NCI-H226 (cell line): ENCODE measurements around the gene PODXL2.
A peak's percentile ranks its signal among the peaks of the same experiment; 100 is the strongest.
"Not testable (repeated sequence)": the region's sequence is repeated elsewhere in the genome, so short reads cannot be mapped to it uniquely, and the experiment has no call there.

Source experiments
- DNase-seq: peaks from one replicate; pipeline ENCODE4 v3.0.0-alpha.2; 2015

The PODXL2 gene

DNA sequence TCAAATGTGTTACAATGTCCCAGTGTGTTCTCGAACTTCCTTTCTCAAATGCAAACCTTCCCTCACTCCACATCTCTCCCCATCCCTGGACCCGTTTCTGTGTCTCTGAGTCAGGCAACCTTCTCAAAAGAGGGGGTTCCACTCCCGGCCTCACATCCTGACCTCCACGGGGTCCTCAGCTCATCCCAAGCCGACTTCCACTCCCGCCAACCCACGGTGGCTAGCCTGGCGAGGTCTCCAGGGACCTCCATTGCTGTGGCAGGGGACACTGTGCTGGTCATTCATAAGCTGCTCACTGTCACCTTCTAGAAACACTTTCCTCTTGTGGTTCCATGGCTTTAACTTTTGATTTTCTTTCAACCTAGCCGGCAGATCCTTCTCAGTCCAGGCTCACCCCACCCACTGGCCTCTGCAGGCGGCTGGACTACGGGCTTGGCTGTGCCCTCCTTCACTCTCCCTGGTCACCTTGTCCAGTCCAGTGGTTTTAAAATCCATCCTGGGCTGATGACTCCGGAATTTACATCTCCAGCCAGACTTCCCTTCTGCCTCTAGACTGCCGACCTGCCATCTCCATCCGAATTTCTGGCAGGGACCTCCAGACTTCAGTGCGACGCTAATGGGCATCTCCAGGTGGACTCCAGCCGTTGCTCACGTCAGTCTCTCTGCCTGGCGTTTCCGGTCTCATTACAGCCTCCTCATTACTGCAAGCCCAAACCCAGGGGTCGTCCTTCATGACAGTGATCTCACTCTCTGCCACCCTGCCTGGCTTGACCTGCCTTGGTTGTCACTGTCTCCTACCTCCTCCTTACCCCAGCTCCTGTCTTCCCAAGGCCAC, 63.7 kb downstream of the PODXL2 start:
- no peak for DNase-seq

GRCh38 chr3:127693336-127693843, 64.4 kb downstream of the PODXL2 start:
- no peak for DNase-seq

DNA sequence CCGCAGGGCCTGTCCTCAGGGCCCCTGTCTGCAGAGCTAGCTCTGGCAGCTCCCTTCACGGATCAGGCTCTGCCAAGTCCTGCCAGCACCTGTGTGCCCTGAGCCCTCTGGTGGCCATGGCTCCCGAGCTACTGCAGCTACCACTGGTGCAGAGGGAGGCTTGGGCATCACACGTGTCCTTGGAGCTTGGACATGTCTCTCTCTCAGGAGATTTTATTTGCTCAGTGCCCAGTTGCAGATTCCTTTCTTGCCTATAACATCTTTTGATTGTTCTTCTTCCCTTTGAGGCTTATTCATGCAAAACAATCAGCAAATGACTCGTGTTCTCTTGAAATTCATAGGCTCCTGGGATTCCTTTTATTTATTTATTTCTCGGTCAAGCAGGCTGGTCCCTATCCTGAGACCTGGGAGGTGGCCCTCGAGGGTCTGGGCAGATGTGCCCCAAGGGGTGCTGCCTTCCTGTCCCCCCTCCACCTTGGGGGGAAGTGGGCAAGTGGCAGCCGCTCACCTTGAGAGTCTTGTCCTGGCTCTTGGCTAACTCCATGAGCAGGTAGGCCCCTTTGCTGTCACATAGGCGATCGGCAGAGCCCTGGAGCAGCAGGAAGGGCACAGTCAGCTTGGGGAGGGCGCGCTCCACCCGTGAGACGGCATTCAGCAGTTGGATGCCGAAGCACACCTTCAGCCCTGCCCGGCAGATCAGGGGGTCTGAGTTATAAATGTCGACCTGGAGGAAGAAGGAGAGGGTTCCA, 65.7 kb downstream of the PODXL2 start:
- peak; percentile 28 for DNase-seq

DNA sequence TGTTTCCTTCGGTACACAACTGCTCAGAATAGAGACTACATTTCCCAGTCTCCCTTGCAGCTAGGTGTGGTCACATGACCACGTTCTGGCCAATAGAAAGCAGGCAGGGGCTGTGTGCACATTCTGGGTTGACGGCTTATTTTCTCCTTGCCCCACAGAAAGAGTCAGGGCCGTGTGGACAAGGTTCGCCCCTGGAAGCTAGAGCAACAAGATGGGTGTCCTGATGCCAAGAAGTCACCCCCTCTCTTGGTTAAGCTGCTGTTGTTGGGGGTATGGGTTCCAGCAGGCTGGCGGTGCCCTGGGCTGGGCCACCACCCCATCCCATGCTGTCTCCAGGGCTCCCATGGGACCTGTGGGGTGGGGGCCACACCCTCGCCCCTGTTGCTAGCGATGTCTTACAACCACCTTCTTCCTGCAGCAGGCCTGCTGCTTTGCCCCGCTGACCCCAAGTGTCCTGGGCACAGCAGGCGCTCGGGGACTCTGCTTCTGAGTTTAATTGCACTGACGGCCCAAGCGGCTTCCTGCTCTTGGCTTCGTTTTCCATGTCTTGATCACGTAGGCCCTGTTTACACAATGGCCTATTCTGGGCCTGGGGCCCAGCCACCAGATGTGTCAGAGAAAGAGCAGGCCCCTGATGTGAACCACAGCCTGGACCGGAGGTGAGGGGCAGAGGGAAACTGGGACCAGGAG, 68.7 kb downstream of the PODXL2 start:
- DNase-seq = peak; percentile 68

DNA sequence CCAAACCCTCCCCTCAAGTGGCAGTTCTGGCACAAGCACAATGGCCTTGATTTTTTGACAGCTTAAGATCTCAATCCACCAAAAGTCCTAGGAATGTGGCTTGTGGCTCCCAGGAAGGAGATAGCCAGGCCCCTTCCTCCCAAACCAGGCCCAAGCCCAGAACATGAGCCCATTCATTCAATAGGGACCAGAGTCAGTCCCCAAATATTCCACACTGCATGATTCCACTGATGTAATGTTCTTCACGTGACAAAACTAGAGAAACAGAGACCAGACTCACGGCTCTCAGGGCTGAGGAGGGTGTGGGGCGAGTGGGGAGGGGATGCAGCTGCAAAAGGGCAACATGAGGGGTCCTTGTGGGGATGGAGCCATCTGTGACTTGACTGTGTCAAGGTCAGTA, 69.3 kb downstream of the PODXL2 start:
- no peak for DNase-seq

- no peak for DNase-seq
Observed at GRCh38 chr3:127698691-127699415, 69.9 kb downstream of the PODXL2 start.

GRCh38 chr3:127699416-127700300, 70.7 kb downstream of the PODXL2 start:
- peak; percentile 6 for DNase-seq

DNA sequence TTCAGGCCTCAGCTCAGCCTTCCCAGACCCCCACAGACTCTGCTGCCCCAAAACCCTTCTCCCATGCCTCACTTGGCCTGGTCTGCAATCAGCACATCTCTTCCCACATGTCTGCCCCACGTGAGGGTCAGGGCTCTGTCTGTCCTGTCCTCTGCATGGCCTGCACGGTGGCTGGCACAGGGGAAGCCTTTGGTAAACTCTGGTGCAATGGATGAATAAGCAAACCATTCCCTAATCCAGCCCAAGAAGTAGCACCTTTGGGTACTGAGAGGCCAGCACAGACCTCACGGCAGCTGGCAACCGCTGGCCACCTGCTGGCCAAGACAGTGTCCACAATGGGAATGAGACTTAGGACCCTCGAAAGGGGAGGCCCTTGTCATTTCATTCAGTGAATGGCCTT, 71.4 kb downstream of the PODXL2 start:
- no peak for DNase-seq

- no peak for DNase-seq
Observed at GRCh38 chr3:127701280-127701911, 72.4 kb downstream of the PODXL2 start.

DNA sequence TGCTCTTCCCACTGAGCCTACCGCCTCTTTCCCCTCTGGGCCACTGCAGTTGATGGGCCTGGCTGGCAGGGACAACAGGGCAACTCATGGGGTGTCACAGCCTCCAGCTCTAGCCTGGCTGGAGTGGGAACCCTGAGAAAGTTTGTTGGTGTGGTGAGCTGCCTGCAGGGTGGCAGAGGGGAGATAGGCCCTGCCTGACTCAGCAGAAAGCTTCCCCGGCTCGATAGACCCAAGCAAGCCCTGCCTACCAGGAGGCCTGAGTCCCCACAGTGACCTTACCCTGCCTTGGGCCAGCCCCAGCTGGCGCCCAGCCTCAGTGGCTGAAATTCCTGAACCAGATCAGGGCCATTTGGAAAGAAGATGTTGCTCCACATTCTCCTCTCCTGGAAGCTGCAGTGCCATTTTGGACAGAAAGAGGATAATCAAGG, 73.2 kb downstream of the PODXL2 start:
- no peak for DNase-seq

DNA sequence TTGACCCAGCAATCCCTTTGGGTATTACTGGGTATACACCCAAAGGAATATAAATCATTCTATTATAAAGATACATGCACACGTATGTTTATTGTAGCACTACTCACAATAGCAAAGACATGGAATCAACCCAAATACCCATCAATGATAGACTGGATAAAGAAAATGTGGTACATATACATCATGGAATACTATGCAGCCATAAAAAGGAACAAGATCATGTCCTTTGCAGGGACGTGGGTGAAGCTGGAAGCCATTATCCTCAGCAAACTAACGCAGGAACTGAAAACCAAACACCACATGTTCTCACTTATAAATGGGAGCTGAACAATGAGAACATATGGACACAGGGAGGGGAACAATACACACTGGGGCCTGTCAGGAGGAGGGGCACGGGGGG, 75.9 kb downstream of the PODXL2 start:
- not testable (repeated sequence) for DNase-seq

- DNase-seq = no peak
Observed at GRCh38 chr3:127706312-127706711, 77.3 kb downstream of the PODXL2 start.

- DNase-seq = no peak
Observed at GRCh38 chr3:127706785-127707351, 77.9 kb downstream of the PODXL2 start.

DNA sequence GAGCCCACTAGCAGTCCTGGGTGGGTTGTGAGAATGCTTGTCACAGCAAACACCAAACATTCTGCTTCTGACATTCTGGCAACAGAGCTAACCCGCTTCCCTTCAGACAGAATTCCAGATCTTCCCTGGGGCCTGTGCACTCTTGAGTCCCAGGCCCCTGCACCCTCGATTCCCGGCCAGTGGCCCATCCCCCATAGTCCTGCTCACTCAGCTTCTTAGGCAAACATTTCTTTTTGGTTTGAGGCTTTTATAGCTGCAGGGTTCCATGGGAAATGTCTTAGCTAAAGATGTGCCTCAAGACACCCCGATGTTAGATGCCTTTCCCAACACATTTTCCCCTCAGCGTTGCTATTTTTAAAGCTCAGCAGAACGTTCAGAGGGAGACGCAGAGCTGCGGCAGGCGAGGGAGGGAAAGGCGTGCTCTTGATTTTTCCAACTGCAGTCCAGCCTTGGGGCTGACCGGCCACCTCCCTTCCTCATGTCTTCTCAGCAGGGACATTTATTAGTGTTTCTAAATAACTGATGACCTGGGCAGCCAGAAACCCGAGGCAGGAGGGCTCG, 78.9 kb downstream of the PODXL2 start:
- DNase-seq = no peak

- no peak for DNase-seq
Observed at GRCh38 chr3:127708837-127709236, 79.9 kb downstream of the PODXL2 start.

- DNase-seq = no peak
Observed at GRCh38 chr3:127709320-127710060, 80.5 kb downstream of the PODXL2 start.

DNA sequence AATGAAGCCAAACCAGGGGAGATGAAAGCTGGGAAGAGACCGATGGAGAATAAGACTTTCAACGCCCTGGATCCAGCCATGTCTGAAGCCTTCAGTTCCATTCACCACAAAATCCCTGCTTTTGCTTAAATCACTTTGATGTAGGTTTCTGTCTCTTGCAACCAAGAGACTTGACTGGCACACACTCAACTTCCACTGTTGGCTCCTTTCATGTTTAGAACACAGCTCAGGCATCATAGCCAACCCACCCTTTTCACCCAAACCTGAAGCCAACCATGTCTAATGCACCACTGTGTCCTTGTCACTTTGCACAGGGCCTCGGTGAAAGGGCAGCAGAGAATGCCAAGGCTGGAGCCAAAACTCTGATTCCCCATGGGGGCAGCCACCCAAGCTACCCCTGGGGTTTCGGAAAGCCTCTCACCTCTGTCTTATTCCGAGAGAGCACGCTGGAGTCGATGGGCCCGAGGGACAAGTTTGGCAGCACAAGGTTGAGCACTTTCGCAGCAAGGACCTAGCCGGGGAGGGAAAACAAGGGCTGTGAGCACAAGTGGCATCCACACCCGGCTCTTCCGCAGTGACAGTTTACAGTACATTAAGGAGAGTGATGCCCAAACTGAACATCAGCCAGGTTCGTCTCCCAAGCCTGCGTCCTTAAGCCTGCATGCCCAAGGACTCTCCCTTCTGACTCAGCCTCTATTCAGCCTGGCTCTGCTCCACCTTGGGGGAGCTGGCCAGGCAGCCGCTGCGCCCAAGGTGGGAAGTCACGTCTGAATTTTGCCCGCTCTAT, 81.4 kb downstream of the PODXL2 start:
- DNase-seq = peak; percentile 76

- no peak for DNase-seq
Observed at GRCh38 chr3:127711021-127711695, 82.2 kb downstream of the PODXL2 start.
